A549 (cell line): ENCODE measurements around the gene TBL1X. TPM values are rescaled to one million over a fixed set of nuclear protein-coding genes. Genes with fewer than 3 reads are reported as not detected.

ENCODE experiments used
- ATAC-seq, 2 experiments: fragments of 200-7000 bp in 1 of 2; fragments of >200 bp in 1 of 2; cut with Nextera tagmentation in 1 of 2; cut with Tn5 transposase in 1 of 2; 3 replicates each; pipeline versions ENCODE4 v1.8.0 to v1.9.1; 2018 to 2020; ENCODE audit warnings: mild to moderate bottlenecking in 1 of 2, moderate library complexity in 1 of 2
- CTCF ChIA-PET: fragments of 300-600 bp; sonication (Branson Sonifier 250); formaldehyde crosslinking; extraction: SDS; loops from one replicate; lab custom pipeline; 2021; ENCODE audit warnings: antibody characterized with exemption, inconsistent platforms; lab: Yijun Ruan, JAX
- POLR2A ChIA-PET: fragments of 350-600 bp; formaldehyde crosslinking; extraction: SDS; loops from one replicate; lab custom pipeline; 2021; ENCODE audit warnings: antibody characterized with exemption, inconsistent platforms; lab: Yijun Ruan, JAX
- DNase-seq, 2 experiments: peaks; one replicate each; pipeline versions ENCODE4 v3.0.0 to v3.0.0-alpha.2; 2011 to 2016; ENCODE audit warnings: low read depth in 1 of 2, low spot score in 1 of 2
- FAIRE-seq: peaks from 2 replicates; lab custom pipeline; 2011; peaks lifted over from hg19 to GRCh38; lab: Jason Lieb, UNC
- H3K27ac ChIP-seq, 2 experiments: fragments of >200 bp; sonication (Bioruptor Twin); formaldehyde crosslinking; 3 replicates each; pipeline ENCODE4 v1.5.1; 2016 to 2017
- H3K4me1 ChIP-seq: fragments of >200 bp; sonication (Bioruptor Twin); formaldehyde crosslinking; 3 replicates; pipeline ENCODE4 v1.6.1; 2016
- H3K4me2 ChIP-seq: fragments of >200 bp; sonication (Bioruptor Twin); formaldehyde crosslinking; 3 replicates; pipeline ENCODE4 v1.6.1; 2016
- H3K4me3 ChIP-seq: fragments of >200 bp; sonication (Bioruptor Twin); formaldehyde crosslinking; 3 replicates; pipeline ENCODE4 v1.5.1; 2016
- H3K9me3 ChIP-seq: fragments of >200 bp; sonication (Bioruptor Twin); formaldehyde crosslinking; 3 replicates; pipeline ENCODE4 v1.6.1; 2016
- CBX8 ChIP-seq: fragments of 200-600 bp; sonication (generic); IDR thresholded peaks from 2 replicates; pipeline ENCODE4 v1.6.1; 2016
- CEBPB ChIP-seq, 2 experiments: fragments of >200 bp in 1 of 2; sonication (Bioruptor Twin) in 1 of 2; formaldehyde crosslinking in 1 of 2; IDR thresholded peaks; 2 replicates each; pipeline ENCODE4 v1.6.1; 2012 to 2016
- EHMT2 ChIP-seq: fragments of 200-600 bp; sonication (generic); IDR thresholded peaks from 2 replicates; pipeline ENCODE4 v1.6.1; 2016; ENCODE audit warnings: antibody characterized with exemption, low read depth, mild to moderate bottlenecking, moderate library complexity
- EP300 ChIP-seq, 2 experiments: fragments of >200 bp; sonication (Bioruptor Twin); formaldehyde crosslinking; IDR thresholded peaks; 2 replicates in 1 of 2; 3 replicates in 1 of 2; pipeline ENCODE4 v1.6.1; 2016 to 2017
- FOSB ChIP-seq: fragments of 250-450 bp; sonication (Bioruptor Pico); IDR thresholded peaks from 2 replicates; pipeline ENCODE4 v1.5.0; 2020; ENCODE audit warnings: mild to moderate bottlenecking, moderate library complexity
- FOSL2 ChIP-seq, 2 experiments: fragments of 450-650 bp in 1 of 2; fragments of >200 bp in 1 of 2; sonication (Bioruptor Twin) in 1 of 2; formaldehyde crosslinking; IDR thresholded peaks; 2 replicates each; pipeline versions ENCODE4 v1.5.0 to v1.6.1; 2016 to 2020; ENCODE audit warnings: mild to moderate bottlenecking in 1 of 2, moderate library complexity in 1 of 2
- GATA3 ChIP-seq: IDR thresholded peaks from 2 replicates; pipeline ENCODE4 v1.6.1; 2012; ENCODE audit warnings: borderline replicate concordance
- HDAC2 ChIP-seq: fragments of 200-600 bp; sonication (generic); IDR thresholded peaks from 2 replicates; pipeline ENCODE4 v1.6.1; 2016
- HES2 ChIP-seq: fragments of >200 bp; sonication (Bioruptor Twin); formaldehyde crosslinking; IDR thresholded peaks from 2 replicates; pipeline ENCODE4 v1.6.1; 2016
- HEYL ChIP-seq: fragments of 250-450 bp; sonication (Bioruptor Pico); IDR thresholded peaks from 2 replicates; pipeline ENCODE4 v1.8.0; 2021; ENCODE audit warnings: mild to moderate bottlenecking, moderate library complexity
- HOXB13 ChIP-seq: fragments of 250-450 bp; sonication (Bioruptor Pico); IDR thresholded peaks from 2 replicates; pipeline ENCODE4 v1.5.0; 2020; ENCODE audit warnings: low read depth, mild to moderate bottlenecking, moderate library complexity
- JUN ChIP-seq, 2 experiments: fragments of >200 bp; sonication (Bioruptor Twin); formaldehyde crosslinking; IDR thresholded peaks; 2 replicates in 1 of 2; 3 replicates in 1 of 2; pipeline ENCODE4 v1.6.1; 2016 to 2017
- JUNB ChIP-seq: fragments of >200 bp; sonication (Bioruptor Twin); formaldehyde crosslinking; IDR thresholded peaks from 2 replicates; pipeline ENCODE4 v1.6.1; 2016
- KDM1A ChIP-seq: fragments of 200-600 bp; sonication (generic); IDR thresholded peaks from 2 replicates; pipeline ENCODE4 v1.6.1; 2016; ENCODE audit warnings: low read depth, mild to moderate bottlenecking
- MAFK ChIP-seq: fragments of 450-650 bp; IDR thresholded peaks from 2 replicates; pipeline ENCODE4 v1.6.1; 2014; ENCODE audit not compliant: partially characterized antibody
- MAZ ChIP-seq: fragments of 150-350 bp; IDR thresholded peaks from 2 replicates; pipeline ENCODE4 v1.6.1; 2014; ENCODE audit warnings: antibody characterized with exemption, low read depth, low read length, borderline replicate concordance
- NFE2L2 ChIP-seq: fragments of 150-350 bp; conservative IDR thresholded peaks from 2 replicates; pipeline ENCODE4 v1.6.1; 2014; ENCODE audit warnings: low read length
- NR3C1 ChIP-seq: fragments of >200 bp; sonication (Bioruptor Twin); formaldehyde crosslinking; IDR thresholded peaks from 3 replicates; pipeline ENCODE4 v1.6.1; 2017
- PHF8 ChIP-seq: fragments of 200-600 bp; sonication (generic); IDR thresholded peaks from 2 replicates; pipeline ENCODE4 v1.6.1; 2016; ENCODE audit warnings: low read depth, mild to moderate bottlenecking, antibody characterized with exemption, moderate library complexity, borderline replicate concordance
- POLR2AphosphoS2 ChIP-seq: conservative IDR thresholded peaks from 2 replicates; pipeline ENCODE4 v1.6.1; 2012; ENCODE audit warnings: low read length, improper control_type of control experiment, inconsistent platforms
- RCOR1 ChIP-seq: fragments of 150-350 bp; IDR thresholded peaks from 2 replicates; pipeline ENCODE4 v1.6.1; 2014; ENCODE audit warnings: antibody characterized with exemption, low read length, low read depth
- REST ChIP-seq: fragments of 200-600 bp; sonication (generic); IDR thresholded peaks from 2 replicates; pipeline ENCODE4 v1.6.1; 2016; ENCODE audit warnings: antibody characterized with exemption, mild to moderate bottlenecking, moderate library complexity
- RFX5 ChIP-seq: fragments of 450-650 bp; IDR thresholded peaks from 2 replicates; pipeline ENCODE4 v1.7.1; 2014; ENCODE audit warnings: antibody characterized with exemption, mild to moderate bottlenecking, moderate library complexity
- RNF2 ChIP-seq: fragments of 200-600 bp; sonication (generic); IDR thresholded peaks from 2 replicates; pipeline ENCODE4 v1.6.1; 2016; ENCODE audit warnings: low read depth, mild to moderate bottlenecking, antibody characterized with exemption, moderate library complexity, borderline replicate concordance
- SREBF2 ChIP-seq: fragments of 450-650 bp; IDR thresholded peaks from 2 replicates; pipeline ENCODE4 v1.6.1; 2014; ENCODE audit warnings: mild to moderate bottlenecking, moderate library complexity
- TFCP2L1 ChIP-seq: fragments of 250-450 bp; sonication (Bioruptor Pico); IDR thresholded peaks from 2 replicates; pipeline ENCODE4 v1.5.0; 2021; ENCODE audit warnings: mild to moderate bottlenecking
- ZFP36 ChIP-seq: fragments of 450-650 bp; IDR thresholded peaks from 2 replicates; pipeline ENCODE4 v1.6.1; 2014; ENCODE audit warnings: borderline replicate concordance; ENCODE audit not compliant: partially characterized antibody
- ZNF302 ChIP-seq: fragments of 250-450 bp; sonication (Bioruptor Pico); IDR thresholded peaks from 2 replicates; pipeline ENCODE4 v1.9.0; 2021; ENCODE audit warnings: inconsistent platforms, mild to moderate bottlenecking, moderate library complexity
- ZSCAN20 ChIP-seq: fragments of 250-450 bp; sonication (Bioruptor Pico); IDR thresholded peaks from 2 replicates; pipeline ENCODE4 v1.8.0; 2022; ENCODE audit warnings: mild to moderate bottlenecking, moderate library complexity
- WGBS: methylation state at CpG from one replicate; pipeline ENCODE4 v1.1.6; 2017; ENCODE audit errors: missing lambda C conversion rate; 5-methylcytosine and 5-hydroxymethylcytosine counted together
- polyA plus RNA-seq, 4 experiments: library from polyadenylated mRNA; depleted of rRNA in 3 of 4; stranded (reverse); fragments of >200 nt; fragmentation: RNase III in 1 of 4; extraction: RNeasy Plus Mini Kit Qiagen cat#74134 plus additional on column Dnase treatment in 1 of 4; gene quantifications; 2 replicates in 3 of 4; 3 replicates in 1 of 4; pipeline ENCODE4 v1.2.3, GENCODE V29; 2011 to 2017
- TF ChIP-seq, protein P1 (sequence below): IDR thresholded peaks from 2 replicates; pipeline ENCODE4 v1.6.1; 2012
- TF ChIP-seq, protein P2 (sequence below): fragments of >200 bp; sonication (Bioruptor Twin); formaldehyde crosslinking; IDR thresholded peaks from 3 replicates; pipeline ENCODE4 v1.5.1; 2016

TBL1X gene
- polyA plus RNA-seq, 2 of the 4 experiments (the other 2 are of a cell fraction): 14.6 to 18.0 TPM

GRCh38 chrX:9659571-9660195, 194.8 kb downstream of the TBL1X start (continued):
- TF ChIP-seq NFE2L2 (no peak), HES2 (no peak), RNF2 (no peak)

- no peak overlapping the region for H3K27ac ChIP-seq
- WGBS: 85% methylated on average over 4 of the region's 4 CpGs
Observed at GRCh38 chrX:9662148-9662547, 197.3 kb downstream of the TBL1X start.

DNA sequence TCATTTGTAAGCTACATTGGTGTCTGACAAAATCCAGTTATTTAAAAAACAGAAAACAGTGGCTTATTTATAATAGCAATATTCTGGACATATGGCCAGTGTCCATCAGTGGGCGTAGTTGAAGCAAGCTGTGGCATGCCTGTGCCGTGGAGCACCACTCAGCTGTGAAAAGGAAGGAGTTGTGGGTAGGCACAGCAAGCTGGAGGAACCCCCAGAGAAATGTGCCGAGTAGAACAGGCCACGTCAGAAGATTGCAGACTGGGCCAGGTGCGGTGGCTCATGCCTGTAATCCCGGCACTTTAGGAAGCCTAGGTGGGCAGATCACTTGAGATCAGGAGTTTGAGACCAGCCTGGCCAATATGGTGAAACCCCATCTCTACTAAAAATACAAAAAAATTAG, 198.4 kb downstream of the TBL1X start:
- FAIRE-seq (no peak), DNase-seq (no peak)
- H3K27ac ChIP-seq: no peak overlapping the region
- TF ChIP-seq MAFK (no peak), REST (no peak), EHMT2 (no peak), CEBPB (IDR thresholded peaks at IDR 0.05) (no peak), NFE2L2 (no peak), POLR2AphosphoS2 (no peak), FOSL2 (IDR thresholded peaks at IDR 0.05) (no peak), FOSL2 (CRISPR knock-in tag; IDR thresholded peaks at IDR 0.05) (no peak), HOXB13 (CRISPR knock-in tag) (no peak), EP300 (IDR thresholded peaks at IDR 0.05) (no peak), GATA3 (no peak), HDAC2 (no peak), JUNB (no peak), HEYL (CRISPR knock-in tag) (no peak)
- TF ChIP-seq, protein P1, sequence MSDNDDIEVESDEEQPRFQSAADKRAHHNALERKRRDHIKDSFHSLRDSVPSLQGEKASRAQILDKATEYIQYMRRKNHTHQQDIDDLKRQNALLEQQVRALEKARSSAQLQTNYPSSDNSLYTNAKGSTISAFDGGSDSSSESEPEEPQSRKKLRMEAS: no peak
- TF ChIP-seq, all 56 proteins: peak for 0
- H3K9me3 ChIP-seq: no peaks in the 10 kb centered on the region
- H3K4me3 ChIP-seq: no peak overlapping the region
- POLR2A ChIA-PET: no interaction called here
- CTCF ChIA-PET: no interaction called here
- 98% methylated on average over 4 of the region's 6 CpGs for WGBS
- no peaks in the 10 kb centered on the region for H3K4me1 ChIP-seq
- H3K4me2 ChIP-seq: no peak overlapping the region
- ATAC-seq: no peak

More at GRCh38 chrX:9662148-9662547, 197.3 kb downstream of the TBL1X start:
- DNase-seq: no peak
- no peaks in the 10 kb centered on the region for H3K9me3 ChIP-seq
- ATAC-seq: no peak
- no peak for TF ChIP-seq PHF8
- TF ChIP-seq CBX8: no peak
- TF ChIP-seq FOSB (CRISPR knock-in tag): no peak
- no peak for TF ChIP-seq ZNF302 (CRISPR knock-in tag)
- TF ChIP-seq RCOR1: no peak
- no peak for TF ChIP-seq SREBF2
- no peak for TF ChIP-seq TFCP2L1 (CRISPR knock-in tag)
- TF ChIP-seq RFX5: no peak
- no peak for TF ChIP-seq ZFP36
- no peak for TF ChIP-seq MAZ
- TF ChIP-seq FOSL2 (IDR thresholded peaks at IDR 0.05): no peak
- no peak for TF ChIP-seq FOSL2 (CRISPR knock-in tag; IDR thresholded peaks at IDR 0.05)
- no peak for TF ChIP-seq JUN (IDR thresholded peaks at IDR 0.05)
- TF ChIP-seq, protein P2, sequence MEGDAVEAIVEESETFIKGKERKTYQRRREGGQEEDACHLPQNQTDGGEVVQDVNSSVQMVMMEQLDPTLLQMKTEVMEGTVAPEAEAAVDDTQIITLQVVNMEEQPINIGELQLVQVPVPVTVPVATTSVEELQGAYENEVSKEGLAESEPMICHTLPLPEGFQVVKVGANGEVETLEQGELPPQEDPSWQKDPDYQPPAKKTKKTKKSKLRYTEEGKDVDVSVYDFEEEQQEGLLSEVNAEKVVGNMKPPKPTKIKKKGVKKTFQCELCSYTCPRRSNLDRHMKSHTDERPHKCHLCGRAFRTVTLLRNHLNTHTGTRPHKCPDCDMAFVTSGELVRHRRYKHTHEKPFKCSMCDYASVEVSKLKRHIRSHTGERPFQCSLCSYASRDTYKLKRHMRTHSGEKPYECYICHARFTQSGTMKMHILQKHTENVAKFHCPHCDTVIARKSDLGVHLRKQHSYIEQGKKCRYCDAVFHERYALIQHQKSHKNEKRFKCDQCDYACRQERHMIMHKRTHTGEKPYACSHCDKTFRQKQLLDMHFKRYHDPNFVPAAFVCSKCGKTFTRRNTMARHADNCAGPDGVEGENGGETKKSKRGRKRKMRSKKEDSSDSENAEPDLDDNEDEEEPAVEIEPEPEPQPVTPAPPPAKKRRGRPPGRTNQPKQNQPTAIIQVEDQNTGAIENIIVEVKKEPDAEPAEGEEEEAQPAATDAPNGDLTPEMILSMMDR: no peak
- no peak for TF ChIP-seq NR3C1
- no peak for TF ChIP-seq HOXB13 (CRISPR knock-in tag)
- TF ChIP-seq KDM1A: no peak
- no peak for TF ChIP-seq ZSCAN20
- TF ChIP-seq, all 56 proteins: peak for 0
- Histone ChIP-seq H3K4me1 (no peaks in the 10 kb centered on the region), H3K4me3 (no peak overlapping the region), H3K4me2 (no peak overlapping the region)
- ChIA-PET CTCF (no interaction called here), POLR2A (no interaction called here)
- FAIRE-seq: no peak
